ENCODE data around the gene CAPN8.
A peak's percentile ranks its signal among the peaks of the same experiment; 100 is the strongest.

CAPN8 gene

DNA sequence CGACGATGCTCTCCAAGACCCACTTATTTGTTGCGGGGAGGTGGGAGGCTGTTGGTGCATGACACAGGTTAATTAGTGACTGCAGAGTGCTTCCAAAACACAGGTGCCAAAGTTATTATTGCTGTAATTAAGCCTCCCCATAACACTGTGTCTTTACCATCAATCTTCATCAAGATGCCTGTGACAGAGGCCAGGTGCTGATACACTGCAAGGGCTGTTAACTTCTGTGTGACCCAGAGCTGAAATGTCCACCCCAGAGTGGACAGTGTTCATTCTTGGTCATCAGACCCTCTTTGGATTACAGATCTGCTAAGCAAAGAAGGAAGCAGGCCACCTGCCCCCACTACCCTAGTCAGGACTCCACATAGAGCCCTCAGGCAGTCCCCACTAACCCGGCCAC is 55.5 kb downstream of the CAPN8 start:
- DNase-seq = no peak

DNA sequence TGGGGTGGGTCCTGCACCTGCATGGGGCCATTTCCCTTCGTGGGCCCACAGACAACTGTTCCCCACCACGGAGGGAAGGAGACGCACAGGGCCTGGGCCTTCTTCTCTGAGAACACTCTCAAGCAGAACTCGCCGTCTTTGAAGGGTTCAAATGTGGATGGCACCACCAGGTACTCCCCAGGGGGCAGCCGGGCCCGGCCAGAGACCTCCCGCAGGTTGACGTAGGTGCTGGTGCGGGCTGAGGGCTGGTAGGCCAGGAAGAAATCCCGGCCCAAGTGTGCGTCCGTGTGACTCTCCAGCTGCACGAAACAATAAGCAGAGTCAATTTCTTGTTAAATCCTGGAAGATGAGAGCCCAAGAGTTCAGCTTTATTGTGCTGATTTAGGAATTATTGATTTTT is 56.4 kb downstream of the CAPN8 start:
- no peak for DNase-seq

- no peak for DNase-seq
These were observed 107.0 kb downstream of the CAPN8 start for GRCh38 chr1:223558512-223558911.

DNA sequence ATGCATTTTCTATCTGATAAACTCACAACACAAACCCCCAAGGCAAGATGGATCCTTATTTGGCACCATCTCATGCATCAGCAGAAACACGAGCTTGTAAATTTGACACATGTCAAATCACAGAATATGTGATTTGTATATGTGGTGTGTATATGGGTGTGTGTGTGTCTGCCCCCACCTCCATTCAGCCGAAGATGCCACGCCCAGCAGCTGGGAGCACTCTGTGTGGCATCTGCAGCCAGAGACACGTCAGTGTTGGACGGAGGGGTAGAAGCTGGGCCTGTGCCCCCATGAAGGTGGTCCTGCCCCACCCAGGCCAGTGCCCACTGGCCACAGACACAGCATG is 108.4 kb downstream of the CAPN8 start:
- no peak for DNase-seq

DNA sequence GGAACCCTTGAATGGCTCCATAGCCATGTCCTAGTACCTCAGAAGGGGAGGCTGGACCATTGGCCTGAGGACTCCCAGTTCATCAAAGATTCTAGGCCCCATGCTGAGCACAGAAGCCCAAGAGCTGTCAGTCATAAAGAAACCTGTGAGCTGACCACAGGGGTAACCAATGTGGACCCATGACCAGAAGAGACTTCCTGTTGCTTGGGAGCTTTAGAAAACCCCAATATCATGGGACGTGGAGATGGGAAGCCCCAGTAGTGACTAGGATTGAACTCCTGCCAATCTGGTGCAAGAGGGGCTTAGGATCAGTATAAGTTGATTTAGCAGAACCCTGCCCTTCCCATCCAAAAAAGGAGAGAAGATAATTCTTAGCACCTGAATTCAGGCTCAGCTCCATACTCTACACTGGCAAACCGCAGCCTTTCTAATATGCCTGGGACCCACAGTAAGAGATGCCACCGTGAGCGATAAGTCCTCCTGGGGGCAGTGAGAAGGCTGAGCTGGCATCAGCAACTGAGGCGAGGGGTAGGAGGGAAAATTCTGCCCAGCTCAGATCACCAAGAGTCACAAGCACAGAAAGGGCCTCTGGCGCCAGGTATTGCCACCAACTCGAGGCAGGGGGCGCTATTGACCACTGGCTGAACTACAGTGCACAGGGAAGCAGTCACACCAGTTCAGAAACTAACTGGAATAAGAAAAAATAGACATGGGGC is 108.9 kb downstream of the CAPN8 start:
- DNase-seq = no peak

DNA sequence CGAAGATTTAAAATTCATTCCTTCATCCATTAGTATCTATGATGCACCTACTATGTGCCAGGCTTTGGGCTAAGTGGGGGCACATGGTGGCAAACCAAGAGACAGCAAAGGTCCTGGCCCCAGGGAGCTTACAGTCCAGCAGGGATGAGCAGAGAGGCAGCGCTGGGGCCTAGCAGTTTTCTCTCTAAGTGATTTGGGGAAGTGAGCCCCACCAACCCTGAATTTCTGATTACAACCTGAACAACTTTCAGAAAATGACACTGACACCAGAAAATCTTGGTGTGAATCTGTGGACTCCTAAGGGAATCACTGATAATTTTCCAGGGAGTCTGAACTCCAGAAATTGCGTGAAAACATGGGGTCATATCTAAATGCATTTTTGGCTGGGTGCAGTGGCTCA is 111.5 kb downstream of the CAPN8 start:
- DNase-seq = no peak

DNA sequence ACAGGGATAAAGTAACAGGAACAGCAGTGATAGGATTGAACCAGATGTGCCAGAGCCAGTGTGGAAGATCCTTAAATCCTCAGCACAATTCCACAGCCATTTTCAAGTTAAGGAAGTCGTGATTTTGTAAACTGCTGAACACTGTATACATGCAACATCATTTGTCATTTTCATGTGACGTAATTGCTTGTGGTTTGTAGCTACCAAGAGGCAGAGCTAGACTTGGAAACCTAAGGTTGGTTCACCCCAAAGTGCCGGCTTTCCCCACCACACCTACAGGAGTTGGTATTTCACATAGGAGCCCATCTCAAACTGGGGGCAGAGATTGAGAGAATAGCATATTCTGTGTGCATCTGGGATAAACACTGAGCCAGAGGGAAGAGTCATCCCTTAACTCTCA is 113.9 kb downstream of the CAPN8 start:
- no peak for DNase-seq

- no peak for DNase-seq
These were observed 115.8 kb downstream of the CAPN8 start for GRCh38 chr1:223549740-223550139.

DNA sequence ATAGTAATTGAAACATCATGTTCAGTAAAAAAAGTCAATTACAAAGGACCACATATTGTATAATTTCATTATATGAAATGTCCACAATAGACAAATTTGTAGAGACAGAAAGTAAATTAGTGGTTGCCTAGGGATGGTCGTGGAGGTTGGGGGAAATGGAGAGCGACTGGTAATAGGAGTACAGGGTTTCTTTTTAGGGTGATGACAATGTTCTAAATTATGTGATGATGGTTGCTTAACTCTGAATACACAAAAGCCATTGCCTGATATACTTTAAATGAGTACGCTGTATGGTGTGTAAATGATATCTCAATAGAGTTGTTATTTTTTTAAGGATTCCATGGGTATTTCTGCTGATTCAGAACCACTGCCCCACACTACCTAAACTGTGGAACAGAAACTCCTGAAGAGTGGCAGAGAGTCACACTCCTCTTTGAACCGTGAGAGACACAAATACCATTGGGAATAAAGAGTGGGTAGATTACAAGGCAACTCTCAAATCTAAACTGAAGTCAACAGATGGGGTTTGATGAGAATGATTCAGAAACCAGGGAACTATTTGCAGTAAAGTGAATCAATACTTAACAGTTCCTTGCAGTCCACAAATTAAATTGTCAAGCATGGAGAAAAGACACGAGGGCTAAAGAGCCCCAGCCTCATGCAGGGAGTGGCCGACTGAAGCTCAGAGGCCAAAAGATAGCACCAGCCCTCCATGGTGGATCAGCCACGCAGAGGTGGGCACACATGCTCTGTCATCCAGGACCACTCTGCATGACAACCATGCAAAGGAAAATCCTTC is 118.0 kb downstream of the CAPN8 start:
- no peak for DNase-seq

DNA sequence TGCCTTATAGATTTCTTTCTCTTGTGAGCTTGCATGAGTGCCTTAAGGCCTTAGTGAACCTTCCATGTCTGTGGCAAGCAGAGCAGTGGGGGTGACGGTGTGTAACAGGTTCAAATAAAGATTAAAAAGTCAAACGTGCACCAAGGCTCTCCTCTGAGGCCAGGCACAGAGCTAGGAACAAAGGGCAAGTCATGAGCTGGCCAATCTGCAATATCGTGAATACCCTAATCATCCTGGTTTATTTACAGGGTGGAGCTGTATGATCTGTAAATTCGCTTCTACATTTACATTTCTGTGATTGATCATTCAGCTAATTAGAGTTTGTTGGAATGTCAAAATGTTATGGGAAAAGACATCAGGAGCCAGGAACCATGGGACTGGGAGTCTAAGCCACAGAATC is 120.2 kb downstream of the CAPN8 start:
- no peak for DNase-seq

- no peak for DNase-seq
These were observed 121.9 kb downstream of the CAPN8 start for GRCh38 chr1:223543560-223543959.

DNA sequence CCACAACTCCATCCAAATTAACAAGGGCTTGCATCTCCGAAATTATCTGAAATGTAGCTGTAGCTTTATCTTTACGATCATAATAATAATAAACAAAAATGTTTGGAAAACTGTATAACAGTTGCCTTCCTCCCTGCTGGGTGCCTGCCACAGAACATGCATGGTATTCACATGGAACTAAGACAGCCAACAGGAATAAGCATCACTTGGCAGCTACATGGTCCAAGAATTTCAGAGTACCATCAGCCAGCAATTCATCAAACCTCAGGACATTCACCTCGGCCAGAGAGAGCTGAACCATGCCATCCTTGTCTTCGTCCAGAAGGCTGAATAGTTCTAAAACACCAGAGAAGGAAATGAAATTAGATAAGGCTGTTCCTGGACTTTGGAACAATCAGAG is 122.7 kb downstream of the CAPN8 start:
- DNase-seq = no peak

DNA sequence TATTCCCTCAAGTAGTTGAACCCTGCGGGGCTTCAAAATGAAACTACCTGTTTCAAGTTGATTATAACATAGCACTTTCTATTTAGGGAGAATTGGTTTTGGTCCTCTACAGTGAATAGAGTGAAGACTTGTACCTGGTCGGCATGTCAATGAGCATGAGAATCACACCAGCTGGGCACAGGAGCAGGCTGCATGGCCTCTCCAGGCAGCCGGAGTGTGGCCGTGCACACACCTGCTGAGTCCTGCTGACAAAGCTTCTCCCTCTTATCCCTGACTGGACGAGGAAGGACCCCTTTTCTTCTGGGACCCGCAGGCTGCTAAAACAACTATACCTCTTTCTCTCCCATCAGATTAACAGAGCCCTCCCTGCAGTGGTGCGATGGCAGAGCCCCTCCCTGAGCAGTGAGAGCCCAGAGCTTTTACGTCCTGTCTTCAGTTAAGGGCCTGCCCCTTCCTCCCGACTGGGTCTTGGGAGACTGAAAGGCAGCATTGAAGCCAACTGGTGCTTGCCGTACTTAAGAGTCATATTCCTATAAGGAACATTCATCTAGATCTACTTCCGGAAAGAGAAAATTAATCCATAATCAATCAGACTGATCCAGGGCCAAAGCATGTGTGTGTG is 124.9 kb downstream of the CAPN8 start:
- no peak for DNase-seq

GRCh38 chr1:223539750-223540149 is 125.8 kb downstream of the CAPN8 start:
- no peak for DNase-seq

DNA sequence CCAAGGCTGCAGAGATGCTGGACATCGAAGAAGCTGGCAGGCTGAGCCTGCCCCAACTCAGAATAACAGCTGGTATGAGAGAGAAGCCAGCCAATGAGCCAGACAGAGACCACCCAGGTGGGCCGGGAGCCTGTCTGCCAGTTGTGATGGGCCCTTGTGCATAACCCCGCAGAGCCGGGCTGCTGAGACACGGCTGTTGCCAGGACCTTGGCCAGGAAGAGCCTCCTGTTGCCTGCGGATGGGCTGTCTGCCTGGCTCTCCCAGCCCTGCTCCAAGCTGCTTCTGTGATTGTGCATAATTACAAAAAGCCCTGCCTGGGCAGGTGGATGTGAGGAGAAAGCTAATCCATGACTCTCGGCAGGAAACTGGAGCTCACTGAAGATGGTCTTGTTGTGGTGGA is 126.5 kb downstream of the CAPN8 start:
- DNase-seq = no peak

DNA sequence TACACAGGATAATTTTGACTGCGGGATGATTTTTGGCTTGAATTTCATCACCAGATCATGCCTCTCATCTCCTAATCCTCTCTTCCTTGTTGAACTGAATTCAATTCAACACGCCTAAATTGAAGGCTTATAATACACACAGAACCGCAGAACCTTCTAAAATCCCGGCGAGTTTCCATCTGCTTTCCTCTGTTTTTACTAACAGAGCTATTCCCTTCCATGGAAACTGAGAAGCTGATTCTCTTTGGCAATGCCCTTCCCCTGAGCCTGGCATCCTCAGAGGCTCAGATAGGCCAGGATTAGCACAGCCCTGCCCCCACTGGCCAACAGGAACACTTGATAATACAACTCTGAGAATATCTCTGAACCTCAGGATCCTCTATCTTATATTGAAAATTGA is 130.2 kb downstream of the CAPN8 start:
- DNase-seq = no peak

- no peak for DNase-seq
These were observed 130.8 kb downstream of the CAPN8 start for GRCh38 chr1:223534677-223535076.

- DNase-seq = no peak
These were observed 131.8 kb downstream of the CAPN8 start for GRCh38 chr1:223533708-223534107.

GRCh38 chr1:223531742-223532341 is 133.7 kb downstream of the CAPN8 start:
- peak; percentile 56 for DNase-seq

- no peak for DNase-seq
These were observed 139.5 kb downstream of the CAPN8 start for GRCh38 chr1:223525957-223526356.

DNA sequence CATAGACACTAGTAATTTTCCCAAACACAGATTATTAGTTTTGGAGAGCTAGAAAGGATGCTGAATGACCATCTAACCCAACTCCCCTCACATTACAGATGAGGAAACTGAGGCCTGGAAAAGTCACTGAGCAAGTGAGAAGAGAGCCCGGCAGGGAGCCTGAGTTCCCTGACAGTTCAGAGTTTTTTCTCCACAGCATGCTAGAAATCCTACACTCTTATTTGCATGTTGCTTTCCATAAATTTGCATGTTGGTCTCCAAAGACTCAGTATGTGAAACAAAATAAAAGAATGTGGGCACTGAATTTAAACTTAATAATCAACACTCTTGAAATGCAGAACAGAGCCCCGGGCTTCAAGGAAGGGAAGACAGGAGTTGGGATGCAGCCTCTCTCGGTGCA is 140.0 kb downstream of the CAPN8 start:
- DNase-seq = no peak

DNA sequence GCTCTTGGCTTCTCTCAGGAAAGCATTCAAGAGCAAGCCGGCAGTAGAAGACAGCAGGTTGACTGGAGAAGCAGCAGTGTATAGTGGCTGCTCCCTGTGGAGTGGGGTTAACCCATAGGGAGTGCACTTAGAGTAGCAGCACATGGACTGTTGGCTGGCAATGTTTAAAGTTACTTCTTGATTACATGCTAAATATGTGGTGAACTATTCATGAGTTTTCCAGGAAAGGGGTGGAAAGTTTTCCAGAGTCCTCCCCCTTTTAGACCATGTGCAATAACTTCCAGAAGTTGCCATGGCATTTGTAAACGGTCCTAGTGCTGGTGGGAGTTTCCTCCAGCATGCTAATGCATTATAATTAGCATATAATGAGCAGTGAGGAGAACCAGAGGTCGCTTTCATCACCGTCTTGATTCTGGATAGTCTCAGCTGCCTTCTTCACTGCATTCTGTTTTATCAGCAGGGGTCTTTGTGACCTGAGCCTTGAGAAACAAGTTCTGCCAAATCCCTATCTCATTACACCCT is 140.5 kb downstream of the CAPN8 start:
- no peak for DNase-seq

GRCh38 chr1:223521150-223521549 is 144.4 kb downstream of the CAPN8 start:
- no peak for DNase-seq

GRCh38 chr1:223520200-223520599 is 145.3 kb downstream of the CAPN8 start:
- no peak for DNase-seq

All from activated naive CD4-positive, alpha-beta T cell treated with Interleukin-2 at 50 U/mL for 16 hours (primary cell).